OCI-LY1 (cell line): Measurements from ENCODE around the gene STXBP6.

ENCODE experiments used
- H2AFZ ChIP-seq: fragments of 200-600 bp; sonication (generic), shearing (Covaris generic); 2 replicates; pipeline ENCODE4 v1.6.0; 2014; ENCODE audit warnings: antibody characterized with exemption, mild to moderate bottlenecking, low read length
- H3F3A ChIP-seq: fragments of 200-600 bp; sonication (generic), shearing (Covaris generic); 2 replicates; pipeline ENCODE4 v1.6.0; 2014; ENCODE audit warnings: mild to moderate bottlenecking, antibody characterized with exemption, low read length, moderate library complexity; ENCODE audit not compliant: insufficient read depth
- H3K27ac ChIP-seq: fragments of 200-600 bp; sonication (generic); 2 replicates; pipeline ENCODE4 v1.5.1; 2014; ENCODE audit warnings: low read length, mixed run types, mild to moderate bottlenecking, low read depth; ENCODE audit not compliant: poor library complexity, severe bottlenecking
- H3K27me3 ChIP-seq: fragments of 200-600 bp; sonication (generic); 2 replicates; pipeline ENCODE4 v1.6.0; 2014; ENCODE audit warnings: antibody characterized with exemption, mild to moderate bottlenecking, low read length, moderate library complexity; ENCODE audit not compliant: insufficient read depth
- H3K36me3 ChIP-seq: fragments of 200-600 bp; sonication (generic); 2 replicates; pipeline ENCODE4 v1.6.1; 2014; ENCODE audit warnings: mild to moderate bottlenecking, antibody characterized with exemption, low read length, moderate library complexity, mixed read lengths; ENCODE audit not compliant: insufficient read depth
- H3K4me1 ChIP-seq: fragments of 200-600 bp; sonication (generic); 2 replicates; pipeline ENCODE4 v1.5.1; 2014; ENCODE audit warnings: mild to moderate bottlenecking, low read length, moderate library complexity; ENCODE audit not compliant: insufficient read depth, severe bottlenecking
- H3K4me2 ChIP-seq: fragments of 200-600 bp; sonication (generic), shearing (Covaris generic); 2 replicates; pipeline ENCODE4 v1.6.1; 2014; ENCODE audit warnings: low read length
- H3K4me3 ChIP-seq: fragments of 200-600 bp; sonication (generic); 2 replicates; pipeline ENCODE4 v1.5.1; 2014; ENCODE audit warnings: low read length, low read depth, mild to moderate bottlenecking, mixed read lengths; ENCODE audit not compliant: poor library complexity, severe bottlenecking
- H3K79me2 ChIP-seq: fragments of 200-600 bp; shearing (Covaris generic); 2 replicates; pipeline ENCODE4 v1.6.1; 2016; ENCODE audit warnings: mixed run types, low read length, mixed read lengths; ENCODE audit not compliant: insufficient read depth
- H3K9ac ChIP-seq: fragments of 200-600 bp; sonication (generic), shearing (Covaris generic); 2 replicates; pipeline ENCODE4 v1.6.1; 2014; ENCODE audit warnings: mild to moderate bottlenecking, low read length, mixed read lengths
- H3K9me2 ChIP-seq: fragments of 200-600 bp; sonication (generic), shearing (Covaris generic); 2 replicates; pipeline ENCODE4 v1.6.1; 2014; ENCODE audit warnings: low read depth, mild to moderate bottlenecking, low read length, mixed read lengths
- H3K9me3 ChIP-seq: fragments of 200-600 bp; shearing (Covaris generic); 2 replicates; pipeline ENCODE4 v1.6.1; 2014; ENCODE audit warnings: low read length, mixed read lengths
- H4K20me1 ChIP-seq: fragments of 200-600 bp; sonication (generic), shearing (Covaris generic); 2 replicates; pipeline ENCODE4 v1.6.0; 2016; ENCODE audit warnings: mild to moderate bottlenecking, low read length; ENCODE audit not compliant: insufficient read depth
- EZH2 ChIP-seq: fragments of 200-600 bp; sonication (generic), shearing (Covaris generic); IDR thresholded peaks from 2 replicates; pipeline ENCODE4 v1.8.0; 2017; ENCODE audit warnings: borderline replicate concordance, mixed run types, mild to moderate bottlenecking, antibody characterized with exemption, low read length, moderate library complexity, mixed read lengths
- TF ChIP-seq, protein P1 (sequence below): fragments of 200-600 bp; sonication (generic), shearing (Covaris generic); IDR thresholded peaks from 2 replicates; pipeline ENCODE4 v1.5.1; 2017; ENCODE audit warnings: mild to moderate bottlenecking, antibody characterized with exemption, low read length, moderate library complexity, mixed read lengths

STXBP6 gene

GRCh38 chr14:24889843-24890242, 160.1 kb downstream of the STXBP6 start:
- H3K36me3 ChIP-seq: no peaks in the 10 kb centered on the region
- H3K27ac ChIP-seq: no peak overlapping the region
- H3K4me1 ChIP-seq: no peaks in the 10 kb centered on the region
- no peaks in the 10 kb centered on the region for H3K79me2 ChIP-seq
- H2AFZ ChIP-seq: no peak overlapping the region
- H4K20me1 ChIP-seq: no peaks in the 10 kb centered on the region
- H3K9me2 ChIP-seq: no peaks in the 10 kb centered on the region
- no peaks in the 10 kb centered on the region for H3F3A ChIP-seq
- peaks cover 5% of the 10 kb centered on the region; the same call in 1 of the 2 replicates for H3K27me3 ChIP-seq
- no peak overlapping the region for H3K4me2 ChIP-seq
- no peak overlapping the region for H3K4me3 ChIP-seq
- H3K9me3 ChIP-seq: peaks cover 2% of the 10 kb centered on the region; the same call in 1 of the 2 replicates
- no peak for TF ChIP-seq EZH2
- TF ChIP-seq, protein P1, sequence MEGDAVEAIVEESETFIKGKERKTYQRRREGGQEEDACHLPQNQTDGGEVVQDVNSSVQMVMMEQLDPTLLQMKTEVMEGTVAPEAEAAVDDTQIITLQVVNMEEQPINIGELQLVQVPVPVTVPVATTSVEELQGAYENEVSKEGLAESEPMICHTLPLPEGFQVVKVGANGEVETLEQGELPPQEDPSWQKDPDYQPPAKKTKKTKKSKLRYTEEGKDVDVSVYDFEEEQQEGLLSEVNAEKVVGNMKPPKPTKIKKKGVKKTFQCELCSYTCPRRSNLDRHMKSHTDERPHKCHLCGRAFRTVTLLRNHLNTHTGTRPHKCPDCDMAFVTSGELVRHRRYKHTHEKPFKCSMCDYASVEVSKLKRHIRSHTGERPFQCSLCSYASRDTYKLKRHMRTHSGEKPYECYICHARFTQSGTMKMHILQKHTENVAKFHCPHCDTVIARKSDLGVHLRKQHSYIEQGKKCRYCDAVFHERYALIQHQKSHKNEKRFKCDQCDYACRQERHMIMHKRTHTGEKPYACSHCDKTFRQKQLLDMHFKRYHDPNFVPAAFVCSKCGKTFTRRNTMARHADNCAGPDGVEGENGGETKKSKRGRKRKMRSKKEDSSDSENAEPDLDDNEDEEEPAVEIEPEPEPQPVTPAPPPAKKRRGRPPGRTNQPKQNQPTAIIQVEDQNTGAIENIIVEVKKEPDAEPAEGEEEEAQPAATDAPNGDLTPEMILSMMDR: no peak
- no peak overlapping the region for H3K9ac ChIP-seq

GRCh38 chr14:24888532-24888931, 161.4 kb downstream of the STXBP6 start:
- H3K27me3 ChIP-seq: peaks cover 5% of the 10 kb centered on the region; the same call in 1 of the 2 replicates
- H3K36me3 ChIP-seq: no peaks in the 10 kb centered on the region
- no peaks in the 10 kb centered on the region for H4K20me1 ChIP-seq
- H3K4me3 ChIP-seq: no peak overlapping the region
- TF ChIP-seq, protein P1: no peak
- TF ChIP-seq EZH2: no peak
- no peak overlapping the region for H3K4me2 ChIP-seq
- H3K9me3 ChIP-seq: peaks cover 2% of the 10 kb centered on the region; the same call in 1 of the 2 replicates
- H3K79me2 ChIP-seq: no peaks in the 10 kb centered on the region
- H3K9ac ChIP-seq: no peak overlapping the region
- no peaks in the 10 kb centered on the region for H3K4me1 ChIP-seq
- H3F3A ChIP-seq: no peaks in the 10 kb centered on the region
- H3K9me2 ChIP-seq: no peaks in the 10 kb centered on the region
- H3K27ac ChIP-seq: no peak overlapping the region
- no peak overlapping the region for H2AFZ ChIP-seq

DNA sequence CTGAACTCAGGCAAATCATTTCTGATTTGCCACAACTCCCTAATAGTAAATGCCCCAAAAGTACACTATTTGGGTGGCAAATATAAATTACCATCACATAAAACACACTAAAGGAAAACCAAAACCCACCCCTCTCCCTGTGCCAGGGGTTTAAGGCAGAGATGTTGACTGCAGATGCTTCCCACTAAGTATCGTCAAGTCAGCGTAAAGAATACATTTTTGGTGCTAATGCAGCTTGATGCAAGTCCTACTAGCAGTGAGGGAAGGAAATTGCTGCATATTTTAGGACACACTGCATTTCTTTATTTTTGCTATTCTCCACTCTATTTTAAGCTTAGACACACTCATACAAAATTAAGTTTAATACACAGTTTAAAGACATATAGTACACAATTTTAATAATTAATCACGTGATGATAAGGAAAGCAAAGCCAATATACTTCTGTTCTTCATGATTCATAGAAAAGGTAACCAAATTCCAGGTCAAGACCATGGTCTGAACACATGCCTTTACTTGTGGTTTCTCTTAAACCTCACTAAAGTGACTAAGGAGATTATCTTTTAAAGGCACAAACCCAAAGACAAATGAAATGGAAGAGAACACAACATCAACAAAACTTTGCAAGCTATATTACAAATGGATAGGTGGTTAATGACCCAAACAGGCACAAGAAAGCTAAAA, 162.2 kb downstream of the STXBP6 start:
- Histone ChIP-seq H3K9me3 (peaks cover 2% of the 10 kb centered on the region; the same call in 1 of the 2 replicates), H4K20me1 (no peaks in the 10 kb centered on the region), H3K27me3 (peaks cover 5% of the 10 kb centered on the region; the same call in 1 of the 2 replicates), H3K36me3 (no peaks in the 10 kb centered on the region), H3K4me1 (no peaks in the 10 kb centered on the region), H3K27ac (no peak overlapping the region), H3K9ac (no peak overlapping the region), H3K79me2 (no peaks in the 10 kb centered on the region), H3F3A (no peaks in the 10 kb centered on the region), H3K4me2 (no peak overlapping the region), H3K4me3 (no peak overlapping the region), H3K9me2 (no peaks in the 10 kb centered on the region), H2AFZ (no peak overlapping the region)
- no peak for TF ChIP-seq EZH2
- TF ChIP-seq, protein P1: no peak
